GM21515 (cell line): ENCODE results near the gene PROX1.
"Not testable (repeated sequence)": the region's sequence is repeated elsewhere in the genome, so short reads cannot be mapped to it uniquely, and the experiment has no call there.

Experiments used
- ATAC-seq: cut with Tn5 transposase; IDR thresholded peaks from one replicate; pipeline ENCODE4 v1.9.1; 2021; ENCODE audit not compliant: unreplicated experiment

Gene PROX1

DNA sequence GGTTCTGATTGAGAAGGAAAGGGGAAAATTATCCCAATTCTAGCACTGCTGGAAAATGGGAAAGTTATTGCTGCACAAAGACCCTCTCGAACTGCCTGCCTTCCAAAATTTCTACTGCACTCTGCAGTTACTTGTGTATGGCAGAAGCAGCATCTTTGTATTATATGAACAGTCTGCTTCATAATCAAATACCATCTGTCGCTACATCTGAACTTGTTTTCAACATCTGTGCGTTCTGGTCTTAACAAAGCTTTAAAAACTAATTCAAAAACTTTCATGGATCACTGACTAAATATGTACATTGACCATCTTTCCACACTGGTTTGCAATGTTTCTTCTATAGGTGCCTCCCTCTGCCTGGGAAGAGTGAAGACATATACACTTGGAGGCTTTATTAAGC, 79.2 kb downstream of the PROX1 start:
- ATAC-seq = no peak

DNA sequence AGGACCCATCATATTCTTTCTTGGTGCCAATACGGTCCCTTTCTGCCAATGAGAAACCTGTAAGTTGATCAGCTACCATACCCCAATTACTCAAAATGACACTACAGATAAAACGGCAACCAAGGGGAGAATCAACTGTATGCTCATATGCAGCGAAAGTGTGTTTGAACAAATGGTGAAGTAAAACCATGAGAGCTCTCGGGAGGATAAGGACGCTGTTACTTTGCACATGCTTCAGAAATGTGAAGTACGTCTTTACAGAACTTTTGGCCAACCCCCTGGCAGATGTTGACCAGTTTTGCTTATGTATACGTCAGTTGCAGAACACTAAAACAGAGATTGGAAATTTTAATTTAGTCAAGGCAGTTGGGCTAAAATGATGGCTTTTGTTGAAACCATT, 79.6 kb downstream of the PROX1 start:
- no peak for ATAC-seq

DNA sequence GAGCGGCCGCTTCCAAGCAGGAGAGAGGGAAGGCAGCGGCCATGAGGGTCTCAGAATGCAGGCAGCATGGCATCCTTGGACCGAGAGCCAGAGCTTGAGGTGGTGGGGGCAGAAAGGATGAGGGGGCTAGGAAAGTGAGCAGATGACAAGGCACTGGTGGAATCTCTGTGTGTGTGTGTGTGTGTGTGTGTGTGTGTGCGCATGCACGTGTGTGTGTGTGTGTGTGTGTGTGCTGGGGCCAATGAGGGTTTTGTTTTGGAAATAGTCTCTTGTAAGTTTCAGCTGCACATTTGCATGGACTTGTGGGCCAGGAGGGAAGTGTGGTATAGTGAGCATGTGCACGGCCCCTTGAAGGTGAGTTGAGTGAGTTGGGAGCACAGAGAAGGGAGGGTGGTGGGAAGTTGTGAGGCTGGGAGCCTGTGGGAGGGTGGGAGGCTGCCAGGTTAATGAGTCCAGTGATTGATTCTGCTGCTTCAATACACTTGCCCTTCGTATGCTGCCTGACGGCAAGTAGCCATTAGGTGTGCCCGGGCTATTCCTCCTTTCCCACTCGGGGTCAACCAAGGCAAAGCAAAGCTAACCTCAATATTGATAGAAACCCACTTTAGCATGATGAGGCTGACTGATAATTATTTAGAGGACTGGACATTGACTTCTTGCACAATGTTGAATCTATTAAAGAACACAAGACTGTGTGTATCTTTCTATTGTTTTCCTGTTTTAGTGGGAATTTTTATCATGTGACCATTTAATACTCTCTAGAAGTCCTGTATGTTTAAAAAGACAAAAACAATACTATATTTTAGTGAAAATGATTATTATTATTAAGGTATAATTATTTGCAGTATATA, 80.3 kb downstream of the PROX1 start:
- no peak for ATAC-seq

DNA sequence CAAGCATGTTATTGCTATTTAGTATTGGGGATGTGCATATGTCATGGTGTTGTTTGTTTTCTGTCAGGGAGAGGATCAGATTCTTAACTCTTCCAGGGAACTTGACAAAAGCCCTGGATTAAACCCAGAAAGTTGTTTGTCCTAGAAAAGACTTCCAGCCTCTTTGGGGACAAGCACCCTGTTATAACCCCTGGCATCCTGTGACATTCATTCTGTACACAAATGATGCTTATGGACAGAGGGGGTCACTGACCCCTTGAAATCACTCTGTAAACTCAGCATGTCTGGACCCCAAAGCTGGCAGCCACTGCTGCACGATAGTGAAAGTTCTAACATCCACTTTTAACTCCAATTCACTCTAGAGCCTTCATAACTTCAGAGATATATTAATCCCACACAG, 81.2 kb downstream of the PROX1 start:
- ATAC-seq = no peak

DNA sequence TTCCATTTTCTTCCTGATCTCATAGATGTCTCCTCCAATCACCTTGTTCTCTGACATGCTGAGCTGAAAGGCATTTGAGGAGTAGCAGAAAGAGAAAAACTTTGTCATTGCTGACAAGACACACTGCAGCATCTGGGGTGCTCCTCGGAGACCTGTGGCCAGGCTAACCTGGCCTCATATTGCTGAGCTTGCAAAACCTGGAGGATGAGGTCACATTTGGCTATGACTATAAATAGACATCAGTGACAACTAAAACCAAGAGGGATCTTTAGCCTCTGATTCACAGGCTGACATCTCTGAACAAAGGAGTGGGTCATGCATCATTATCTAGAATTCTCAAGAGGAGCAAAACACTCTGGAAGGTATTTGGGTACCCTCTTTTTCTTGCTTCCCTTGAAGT, 83.7 kb downstream of the PROX1 start:
- no peak for ATAC-seq

DNA sequence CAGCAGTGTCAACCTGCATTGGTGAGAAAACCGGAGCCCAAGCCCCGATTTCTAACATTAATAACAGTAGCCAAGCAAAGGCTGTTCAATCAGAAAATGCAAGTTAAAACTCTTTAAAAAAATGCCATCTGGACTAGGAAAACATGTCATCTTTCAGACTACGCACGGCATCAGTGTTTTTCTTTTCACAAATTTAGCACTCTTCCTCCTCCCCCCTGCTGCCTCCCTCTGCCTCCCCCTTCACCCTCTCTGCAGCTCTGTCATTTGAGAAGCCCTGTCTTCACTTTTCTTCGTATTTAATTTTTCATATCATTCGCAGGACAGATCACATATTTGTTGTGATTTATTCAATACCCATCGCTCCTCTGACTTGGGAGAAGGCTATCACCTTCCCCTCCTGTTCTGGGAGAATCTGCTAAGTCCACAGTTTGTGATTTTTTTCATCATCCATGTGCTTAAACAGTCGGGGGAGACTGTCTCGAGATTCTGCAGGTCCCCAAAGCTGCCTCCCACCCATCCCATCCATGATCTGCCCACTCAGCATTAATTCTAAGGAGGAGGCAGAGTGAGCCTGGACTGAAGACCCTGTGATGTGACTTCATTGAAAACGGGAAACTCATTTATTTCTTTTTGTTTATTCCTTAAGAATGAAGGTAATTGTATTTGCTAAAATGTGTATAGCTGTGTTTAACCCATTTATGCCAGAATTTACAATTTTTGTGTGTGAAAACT, 84.8 kb downstream of the PROX1 start:
- ATAC-seq = no peak

DNA sequence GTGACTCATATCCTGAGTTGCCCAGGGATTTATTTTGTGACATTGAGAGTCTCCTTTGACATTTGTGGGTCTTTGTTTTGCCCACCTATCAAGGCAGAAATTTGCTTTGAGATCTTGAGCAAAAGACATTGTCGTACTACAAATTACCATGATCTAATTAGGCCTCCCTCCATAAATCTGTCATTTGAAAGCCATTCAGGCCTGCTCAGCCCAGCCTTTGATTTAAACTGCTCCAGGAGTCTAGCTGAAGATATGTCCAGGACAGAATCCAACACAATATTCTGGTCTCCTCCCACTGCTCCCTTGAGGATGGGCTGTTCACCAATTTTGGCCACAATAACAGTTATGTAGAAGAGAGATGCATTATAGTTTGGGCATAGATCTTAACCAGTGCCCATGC, 86.7 kb downstream of the PROX1 start:
- ATAC-seq = no peak

DNA sequence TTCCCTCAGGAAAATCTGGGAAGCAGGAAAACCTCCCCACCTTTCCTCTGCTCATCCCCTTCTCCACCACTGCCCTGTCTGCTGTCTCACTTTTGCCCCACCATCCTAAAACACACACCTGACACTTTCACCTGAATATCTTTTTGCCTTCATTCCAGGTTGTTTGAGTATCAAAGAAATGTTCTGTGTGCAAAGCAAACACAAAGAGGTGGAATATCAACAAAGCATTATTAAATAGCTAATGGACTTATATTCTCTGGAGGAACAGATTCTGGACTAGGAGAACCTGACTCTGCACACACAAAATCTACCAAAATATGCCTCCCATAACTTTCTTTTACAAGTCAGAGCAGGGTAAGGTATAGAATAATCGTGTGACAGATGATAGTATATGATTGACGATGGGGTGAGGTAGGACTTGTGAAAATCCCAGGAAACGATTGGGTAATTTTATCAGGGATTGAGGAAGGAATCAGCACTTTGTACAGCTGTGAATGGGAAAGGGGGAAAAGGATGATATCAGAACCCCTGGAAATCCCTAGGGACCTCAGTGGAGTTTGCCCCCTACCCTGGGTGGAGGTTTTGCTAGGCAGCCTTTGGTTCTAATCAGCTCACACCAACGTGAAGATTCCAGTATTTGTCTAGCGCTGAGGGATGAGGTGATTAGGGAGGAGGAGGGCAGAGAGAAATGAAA, 87.7 kb downstream of the PROX1 start:
- no peak for ATAC-seq

DNA sequence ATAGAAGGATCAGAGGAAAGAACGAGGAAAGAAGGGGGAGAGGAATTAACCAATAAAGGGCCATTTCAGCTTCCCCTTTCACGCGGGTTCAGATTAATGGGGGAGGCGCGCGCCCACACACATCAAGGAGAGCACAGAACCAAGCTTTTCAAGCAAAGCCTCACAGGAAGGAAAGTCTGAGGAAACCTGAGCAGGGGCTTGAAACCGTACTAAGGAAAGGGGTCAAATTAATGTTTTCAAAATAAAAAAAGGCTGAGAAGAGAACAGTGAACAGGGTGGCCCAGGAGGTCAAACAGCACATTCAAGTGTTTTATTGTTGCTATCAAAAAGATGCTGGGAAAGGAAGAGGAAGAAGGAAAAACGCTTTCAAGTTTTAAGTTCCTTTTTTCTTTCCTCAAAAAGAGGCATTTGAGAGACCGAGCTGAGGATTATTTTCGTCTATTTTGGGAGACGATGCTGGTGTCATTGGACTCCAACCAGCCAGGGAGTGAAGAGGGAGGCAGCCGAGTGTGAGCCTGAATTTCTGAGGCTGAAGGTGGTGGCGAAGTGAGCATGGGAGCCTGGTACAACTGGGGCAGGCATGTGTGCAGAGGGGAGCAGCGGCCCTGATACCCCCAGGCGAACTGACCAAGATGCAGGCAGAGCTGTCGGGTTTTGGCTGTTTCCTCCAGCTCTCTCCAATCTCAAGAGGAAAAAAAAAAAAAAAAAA, 88.4 kb downstream of the PROX1 start:
- no peak for ATAC-seq

DNA sequence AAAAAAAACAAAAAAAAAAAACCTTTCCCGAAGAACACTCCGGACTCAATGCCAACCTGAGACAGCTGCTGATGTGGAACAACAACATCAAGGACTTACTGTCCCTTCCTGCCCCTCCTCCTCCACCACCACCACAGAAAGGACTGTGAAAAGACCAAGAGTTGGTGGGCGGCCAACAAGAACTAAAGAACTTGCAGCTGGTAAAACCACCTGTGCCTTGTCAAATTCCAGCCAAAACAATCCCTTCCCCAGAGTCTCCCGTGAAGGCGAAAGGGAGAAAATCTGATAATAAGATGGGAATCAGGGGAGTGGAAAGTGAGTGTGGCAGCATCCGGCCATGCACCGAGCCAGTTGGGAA, 88.9 kb downstream of the PROX1 start:
- no peak for ATAC-seq

DNA sequence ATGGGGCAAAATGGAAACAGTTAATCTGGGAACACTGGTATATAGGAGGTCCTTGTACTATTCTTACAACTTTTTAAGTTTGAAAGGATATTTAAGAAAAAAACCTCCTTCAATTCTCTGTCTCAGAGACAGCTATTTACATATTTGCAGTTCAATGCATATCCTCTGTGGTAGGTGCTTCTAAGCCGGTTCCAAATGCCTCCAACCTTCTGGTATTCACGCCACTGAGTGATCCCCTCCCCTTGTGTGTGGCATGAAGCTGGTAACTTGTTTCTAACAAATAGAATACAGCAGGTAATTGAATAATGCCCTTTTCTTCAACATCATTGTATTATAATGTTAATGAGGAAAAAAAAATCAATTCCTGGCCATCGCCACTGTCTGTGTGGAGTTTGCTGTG, 91.2 kb downstream of the PROX1 start:
- ATAC-seq = no peak

DNA sequence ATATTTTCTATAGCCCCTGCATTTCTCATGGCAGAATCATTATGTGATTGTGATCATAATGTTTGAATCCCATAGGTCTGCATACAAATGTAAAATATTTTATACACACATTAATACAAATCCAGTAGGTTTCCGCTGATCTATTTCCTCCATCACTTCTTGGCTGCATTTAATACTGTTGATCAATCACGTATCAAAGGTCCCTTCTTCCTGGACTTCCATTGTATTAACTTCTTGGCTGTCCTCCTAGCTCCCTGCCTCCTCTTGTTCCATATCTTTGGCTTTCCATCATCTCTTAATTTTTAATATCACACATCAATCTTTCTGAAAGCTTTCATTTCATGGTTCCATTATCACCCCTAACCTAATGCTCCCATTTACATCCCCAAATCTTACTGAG, 97.6 kb downstream of the PROX1 start:
- ATAC-seq = no peak

DNA sequence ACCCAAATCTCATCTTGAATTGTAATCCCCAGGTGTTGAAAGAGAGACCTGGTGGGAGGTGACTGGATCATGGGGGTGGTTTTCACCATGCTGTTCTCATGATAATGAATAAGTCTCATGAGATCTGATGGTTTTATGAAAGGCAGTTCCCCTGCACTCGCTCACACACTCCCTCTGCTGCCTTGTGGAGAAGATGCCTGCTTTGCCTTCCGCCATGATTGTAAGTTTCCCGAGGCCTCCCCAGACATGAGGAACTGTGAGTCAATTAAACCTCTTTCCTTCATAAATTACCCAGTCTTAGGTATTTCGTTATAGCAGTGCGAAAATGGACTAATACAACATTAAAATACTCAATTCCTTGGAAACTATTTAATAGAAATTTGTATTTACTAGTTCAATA, 99.2 kb downstream of the PROX1 start:
- no peak for ATAC-seq

DNA sequence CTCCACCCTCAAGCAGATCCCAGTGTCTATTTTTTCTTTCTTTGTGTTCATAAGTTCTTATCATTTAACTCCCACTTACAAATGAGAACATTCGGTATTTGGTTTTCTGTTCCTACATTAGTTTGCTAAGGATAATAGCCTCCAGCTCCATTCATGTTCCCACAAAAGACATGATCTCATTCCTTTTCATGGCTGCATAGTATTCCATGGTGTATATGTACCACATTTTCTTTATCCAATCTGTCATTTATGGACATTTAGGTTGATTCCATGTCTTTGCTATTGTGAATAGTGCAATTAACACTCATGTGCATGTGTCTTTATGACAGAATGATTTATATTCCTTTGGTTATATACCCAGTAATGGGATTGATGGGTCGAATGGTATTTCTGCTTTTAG, 101.2 kb downstream of the PROX1 start:
- not testable (repeated sequence) for ATAC-seq
